ENCODE results near the gene ZFHX3.

GRCh38 chr16:72987480-72987901, 60.4 kb downstream of the ZFHX3 start:
- TF ChIP-seq EZH2 (IDR thresholded peaks at IDR 0.05; ENCODE audit: borderline replicate concordance, insufficient read depth, low read depth, low read length, poor library complexity, severe bottlenecking) (no peak), CTCF (IDR thresholded peaks at IDR 0.05) (no peak)

Measured in B cell (primary cell).